Measurements from ENCODE around the gene CLEC1A.

DNA sequence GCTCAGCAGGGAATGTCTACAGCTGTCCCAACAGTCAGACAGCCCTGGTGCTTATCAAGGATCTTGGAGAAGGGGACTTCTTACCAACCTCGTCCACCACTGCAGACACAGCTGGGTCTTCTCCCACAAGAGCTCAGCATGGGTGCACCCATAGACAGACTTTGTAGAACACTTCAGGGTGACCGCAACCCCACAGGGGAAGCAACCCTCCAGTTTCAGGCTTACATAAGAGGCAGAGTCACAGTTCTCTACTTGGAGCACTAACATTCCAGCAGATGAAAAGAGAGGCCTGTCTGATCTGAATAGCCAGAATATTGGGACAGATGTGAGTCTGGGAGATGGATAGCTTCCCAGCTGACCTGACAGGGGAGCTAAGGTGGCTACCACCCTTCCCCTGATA is 3.5 kb upstream of the CLEC1A start:
- no peak for TF ChIP-seq NCOA1 (CRISPR knock-in tag; IDR thresholded peaks at IDR 0.05)
- no peak for TF ChIP-seq ZSCAN30 (CRISPR knock-in tag; IDR thresholded peaks at IDR 0.05)
- no peak for TF ChIP-seq POLR2A (IDR thresholded peaks at IDR 0.05; ENCODE audit: insufficient read depth in 1 of 2, low read depth in 2 of 2, low read length in 2 of 2)
- TF ChIP-seq TRIM24 (CRISPR knock-in tag; IDR thresholded peaks at IDR 0.05) = no peak
- TF ChIP-seq, protein P1, sequence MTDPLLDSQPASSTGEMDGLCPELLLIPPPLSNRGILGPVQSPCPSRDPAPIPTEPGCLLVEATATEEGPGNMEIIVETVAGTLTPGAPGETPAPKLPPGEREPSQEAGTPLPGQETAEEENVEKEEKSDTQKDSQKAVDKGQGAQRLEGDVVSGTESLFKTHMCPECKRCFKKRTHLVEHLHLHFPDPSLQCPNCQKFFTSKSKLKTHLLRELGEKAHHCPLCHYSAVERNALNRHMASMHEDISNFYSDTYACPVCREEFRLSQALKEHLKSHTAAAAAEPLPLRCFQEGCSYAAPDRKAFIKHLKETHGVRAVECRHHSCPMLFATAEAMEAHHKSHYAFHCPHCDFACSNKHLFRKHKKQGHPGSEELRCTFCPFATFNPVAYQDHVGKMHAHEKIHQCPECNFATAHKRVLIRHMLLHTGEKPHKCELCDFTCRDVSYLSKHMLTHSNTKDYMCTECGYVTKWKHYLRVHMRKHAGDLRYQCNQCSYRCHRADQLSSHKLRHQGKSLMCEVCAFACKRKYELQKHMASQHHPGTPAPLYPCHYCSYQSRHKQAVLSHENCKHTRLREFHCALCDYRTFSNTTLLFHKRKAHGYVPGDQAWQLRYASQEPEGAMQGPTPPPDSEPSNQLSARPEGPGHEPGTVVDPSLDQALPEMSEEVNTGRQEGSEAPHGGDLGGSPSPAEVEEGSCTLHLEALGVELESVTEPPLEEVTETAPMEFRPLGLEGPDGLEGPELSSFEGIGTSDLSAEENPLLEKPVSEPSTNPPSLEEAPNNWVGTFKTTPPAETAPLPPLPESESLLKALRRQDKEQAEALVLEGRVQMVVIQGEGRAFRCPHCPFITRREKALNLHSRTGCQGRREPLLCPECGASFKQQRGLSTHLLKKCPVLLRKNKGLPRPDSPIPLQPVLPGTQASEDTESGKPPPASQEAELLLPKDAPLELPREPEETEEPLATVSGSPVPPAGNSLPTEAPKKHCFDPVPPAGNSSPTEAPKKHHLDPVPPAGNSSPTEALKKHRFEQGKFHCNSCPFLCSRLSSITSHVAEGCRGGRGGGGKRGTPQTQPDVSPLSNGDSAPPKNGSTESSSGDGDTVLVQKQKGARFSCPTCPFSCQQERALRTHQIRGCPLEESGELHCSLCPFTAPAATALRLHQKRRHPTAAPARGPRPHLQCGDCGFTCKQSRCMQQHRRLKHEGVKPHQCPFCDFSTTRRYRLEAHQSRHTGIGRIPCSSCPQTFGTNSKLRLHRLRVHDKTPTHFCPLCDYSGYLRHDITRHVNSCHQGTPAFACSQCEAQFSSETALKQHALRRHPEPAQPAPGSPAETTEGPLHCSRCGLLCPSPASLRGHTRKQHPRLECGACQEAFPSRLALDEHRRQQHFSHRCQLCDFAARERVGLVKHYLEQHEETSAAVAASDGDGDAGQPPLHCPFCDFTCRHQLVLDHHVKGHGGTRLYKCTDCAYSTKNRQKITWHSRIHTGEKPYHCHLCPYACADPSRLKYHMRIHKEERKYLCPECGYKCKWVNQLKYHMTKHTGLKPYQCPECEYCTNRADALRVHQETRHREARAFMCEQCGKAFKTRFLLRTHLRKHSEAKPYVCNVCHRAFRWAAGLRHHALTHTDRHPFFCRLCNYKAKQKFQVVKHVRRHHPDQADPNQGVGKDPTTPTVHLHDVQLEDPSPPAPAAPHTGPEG (CRISPR knock-in tag; IDR thresholded peaks at IDR 0.05) = no peak
- TF ChIP-seq CTCF (CRISPR knock-in tag; IDR thresholded peaks at IDR 0.05) = no peak
- TF ChIP-seq, protein P2, sequence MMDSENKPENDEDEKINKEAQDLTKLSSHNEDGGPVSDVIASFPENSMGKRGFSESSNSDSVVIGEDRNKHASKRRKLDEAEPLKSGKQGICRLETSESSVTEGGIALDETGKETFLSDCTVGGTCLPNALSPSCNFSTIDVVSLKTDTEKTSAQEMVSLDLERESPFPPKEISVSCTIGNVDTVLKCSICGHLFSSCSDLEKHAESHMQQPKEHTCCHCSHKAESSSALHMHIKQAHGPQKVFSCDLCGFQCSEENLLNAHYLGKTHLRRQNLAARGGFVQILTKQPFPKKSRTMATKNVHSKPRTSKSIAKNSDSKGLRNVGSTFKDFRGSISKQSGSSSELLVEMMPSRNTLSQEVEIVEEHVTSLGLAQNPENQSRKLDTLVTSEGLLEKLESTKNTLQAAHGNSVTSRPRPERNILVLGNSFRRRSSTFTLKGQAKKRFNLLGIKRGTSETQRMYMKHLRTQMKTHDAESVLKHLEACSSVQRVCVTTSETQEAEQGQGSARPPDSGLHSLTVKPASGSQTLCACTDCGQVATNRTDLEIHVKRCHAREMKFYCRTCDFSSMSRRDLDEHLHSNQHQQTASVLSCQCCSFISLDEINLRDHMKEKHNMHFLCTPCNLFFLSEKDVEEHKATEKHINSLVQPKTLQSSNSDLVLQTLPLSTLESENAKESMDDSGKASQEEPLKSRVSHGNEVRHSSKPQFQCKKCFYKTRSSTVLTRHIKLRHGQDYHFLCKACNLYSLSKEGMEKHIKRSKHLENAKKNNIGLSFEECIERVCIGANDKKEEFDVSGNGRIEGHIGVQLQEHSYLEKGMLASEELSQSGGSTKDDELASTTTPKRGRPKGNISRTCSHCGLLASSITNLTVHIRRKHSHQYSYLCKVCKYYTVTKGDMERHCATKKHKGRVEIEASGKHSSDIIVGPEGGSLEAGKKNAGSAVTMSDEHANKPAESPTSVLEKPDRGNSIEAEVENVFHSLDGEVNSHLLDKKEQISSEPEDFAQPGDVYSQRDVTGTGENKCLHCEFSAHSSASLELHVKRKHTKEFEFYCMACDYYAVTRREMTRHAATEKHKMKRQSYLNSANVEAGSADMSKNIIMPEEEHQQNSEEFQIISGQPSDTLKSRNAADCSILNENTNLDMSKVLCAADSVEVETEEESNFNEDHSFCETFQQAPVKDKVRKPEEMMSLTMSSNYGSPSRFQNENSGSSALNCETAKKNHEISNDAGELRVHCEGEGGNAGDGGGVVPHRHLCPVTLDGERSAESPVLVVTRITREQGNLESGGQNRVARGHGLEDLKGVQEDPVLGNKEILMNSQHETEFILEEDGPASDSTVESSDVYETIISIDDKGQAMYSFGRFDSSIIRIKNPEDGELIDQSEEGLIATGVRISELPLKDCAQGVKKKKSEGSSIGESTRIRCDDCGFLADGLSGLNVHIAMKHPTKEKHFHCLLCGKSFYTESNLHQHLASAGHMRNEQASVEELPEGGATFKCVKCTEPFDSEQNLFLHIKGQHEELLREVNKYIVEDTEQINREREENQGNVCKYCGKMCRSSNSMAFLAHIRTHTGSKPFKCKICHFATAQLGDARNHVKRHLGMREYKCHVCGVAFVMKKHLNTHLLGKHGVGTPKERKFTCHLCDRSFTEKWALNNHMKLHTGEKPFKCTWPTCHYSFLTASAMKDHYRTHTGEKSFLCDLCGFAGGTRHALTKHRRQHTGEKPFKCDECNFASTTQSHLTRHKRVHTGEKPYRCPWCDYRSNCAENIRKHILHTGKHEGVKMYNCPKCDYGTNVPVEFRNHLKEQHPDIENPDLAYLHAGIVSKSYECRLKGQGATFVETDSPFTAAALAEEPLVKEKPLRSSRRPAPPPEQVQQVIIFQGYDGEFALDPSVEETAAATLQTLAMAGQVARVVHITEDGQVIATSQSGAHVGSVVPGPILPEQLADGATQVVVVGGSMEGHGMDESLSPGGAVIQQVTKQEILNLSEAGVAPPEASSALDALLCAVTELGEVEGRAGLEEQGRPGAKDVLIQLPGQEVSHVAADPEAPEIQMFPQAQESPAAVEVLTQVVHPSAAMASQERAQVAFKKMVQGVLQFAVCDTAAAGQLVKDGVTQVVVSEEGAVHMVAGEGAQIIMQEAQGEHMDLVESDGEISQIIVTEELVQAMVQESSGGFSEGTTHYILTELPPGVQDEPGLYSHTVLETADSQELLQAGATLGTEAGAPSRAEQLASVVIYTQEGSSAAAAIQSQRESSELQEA (CRISPR knock-in tag; IDR thresholded peaks at IDR 0.05; ENCODE audit: not compliant biosample characterization) = no peak
- no peak for TF ChIP-seq TCF12 (IDR thresholded peaks at IDR 0.05)
- TF ChIP-seq TCF12 (CRISPR knock-in tag; IDR thresholded peaks at IDR 0.05) = no peak
- TF ChIP-seq ZNF235 (CRISPR knock-in tag; IDR thresholded peaks at IDR 0.05; ENCODE audit: borderline replicate concordance) = no peak
- TF ChIP-seq TAF1 (CRISPR knock-in tag; IDR thresholded peaks at IDR 0.05) = no peak
- no peak for TF ChIP-seq CEBPG (CRISPR knock-in tag; IDR thresholded peaks at IDR 0.05)
